ENCODE measurements around the gene RBPJL. TPM values are rescaled to one million over a fixed set of nuclear protein-coding genes. Genes with fewer than 3 reads are reported as not detected.

Gene RBPJL
- total RNA-seq, 1 experiment from 2014 or later, result not detected

DNA sequence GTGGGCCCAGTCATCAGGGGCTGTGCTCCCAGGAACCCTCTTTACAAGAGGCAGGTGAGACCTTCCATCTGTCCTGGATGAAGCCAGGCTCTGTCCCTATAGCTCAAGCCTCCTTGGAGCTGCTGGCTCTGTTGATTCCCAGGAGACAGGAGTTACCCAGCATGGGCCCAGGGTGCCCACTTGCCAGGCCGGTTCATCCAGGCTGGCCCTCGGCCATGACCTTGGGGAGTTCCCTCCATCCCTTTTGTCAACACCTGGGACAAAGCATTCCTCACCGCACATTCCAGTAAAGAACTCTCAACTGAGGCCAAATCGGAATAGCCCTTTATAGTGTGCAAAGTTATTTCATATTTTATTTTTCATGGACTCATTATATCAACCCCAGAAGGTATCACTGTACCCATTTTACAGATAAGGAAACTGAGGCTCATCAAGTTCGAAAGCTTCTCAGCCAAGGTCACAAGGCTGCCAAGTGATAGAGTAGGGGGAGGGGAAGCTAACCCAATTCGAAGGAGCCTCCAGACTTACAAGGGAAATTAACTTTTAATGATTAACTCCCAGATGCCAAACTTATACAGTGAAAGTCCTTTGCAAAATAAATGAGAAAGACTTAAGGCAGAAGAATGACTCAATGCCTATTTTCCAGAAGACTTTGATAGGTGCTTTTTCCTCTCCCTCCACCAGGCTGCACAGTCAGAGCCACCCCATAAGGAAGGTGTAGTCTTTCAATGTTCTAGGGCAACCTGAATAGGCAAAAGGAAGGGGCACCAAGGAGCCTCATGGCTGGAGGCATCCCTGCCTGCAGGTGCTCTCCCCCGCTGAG is 23.1 kb downstream of the RBPJL start:
- Mint-ChIP-seq H3K36me3 (ENCODE audit: insufficient read depth, unreplicated experiment) (peaks cover 86% of the 10 kb centered on the region), H3K4me1 (ENCODE audit: low read depth, unreplicated experiment) (peaks cover 25% of the 10 kb centered on the region), H3K27me3 (ENCODE audit: unreplicated experiment) (no peaks in the 10 kb centered on the region), H3K27ac (ENCODE audit: unreplicated experiment) (peak overlapping the region; percentile 19), H3K9me3 (ENCODE audit: low read depth, unreplicated experiment) (no peaks in the 10 kb centered on the region), H3K4me3 (ENCODE audit: low read depth, unreplicated experiment) (no peak overlapping the region)
- TF ChIP-seq, protein P1, sequence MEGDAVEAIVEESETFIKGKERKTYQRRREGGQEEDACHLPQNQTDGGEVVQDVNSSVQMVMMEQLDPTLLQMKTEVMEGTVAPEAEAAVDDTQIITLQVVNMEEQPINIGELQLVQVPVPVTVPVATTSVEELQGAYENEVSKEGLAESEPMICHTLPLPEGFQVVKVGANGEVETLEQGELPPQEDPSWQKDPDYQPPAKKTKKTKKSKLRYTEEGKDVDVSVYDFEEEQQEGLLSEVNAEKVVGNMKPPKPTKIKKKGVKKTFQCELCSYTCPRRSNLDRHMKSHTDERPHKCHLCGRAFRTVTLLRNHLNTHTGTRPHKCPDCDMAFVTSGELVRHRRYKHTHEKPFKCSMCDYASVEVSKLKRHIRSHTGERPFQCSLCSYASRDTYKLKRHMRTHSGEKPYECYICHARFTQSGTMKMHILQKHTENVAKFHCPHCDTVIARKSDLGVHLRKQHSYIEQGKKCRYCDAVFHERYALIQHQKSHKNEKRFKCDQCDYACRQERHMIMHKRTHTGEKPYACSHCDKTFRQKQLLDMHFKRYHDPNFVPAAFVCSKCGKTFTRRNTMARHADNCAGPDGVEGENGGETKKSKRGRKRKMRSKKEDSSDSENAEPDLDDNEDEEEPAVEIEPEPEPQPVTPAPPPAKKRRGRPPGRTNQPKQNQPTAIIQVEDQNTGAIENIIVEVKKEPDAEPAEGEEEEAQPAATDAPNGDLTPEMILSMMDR (IDR thresholded peaks at IDR 0.05; ENCODE audit: unreplicated experiment), result no peak
- intact Hi-C loops (cut with micrococcal nuclease; ENCODE audit: unreplicated experiment), result no loop called here
- DNase-seq, result peak; percentile 76
- no TSS peak for BruUV-seq (replicated peaks)
- CTCF ChIA-PET, result interaction anchor here (1.0 kb wide), 1 partner anchor 44 kb away, joined by 3 read pairs; no protein-coding TSS in a partner anchor

DNA sequence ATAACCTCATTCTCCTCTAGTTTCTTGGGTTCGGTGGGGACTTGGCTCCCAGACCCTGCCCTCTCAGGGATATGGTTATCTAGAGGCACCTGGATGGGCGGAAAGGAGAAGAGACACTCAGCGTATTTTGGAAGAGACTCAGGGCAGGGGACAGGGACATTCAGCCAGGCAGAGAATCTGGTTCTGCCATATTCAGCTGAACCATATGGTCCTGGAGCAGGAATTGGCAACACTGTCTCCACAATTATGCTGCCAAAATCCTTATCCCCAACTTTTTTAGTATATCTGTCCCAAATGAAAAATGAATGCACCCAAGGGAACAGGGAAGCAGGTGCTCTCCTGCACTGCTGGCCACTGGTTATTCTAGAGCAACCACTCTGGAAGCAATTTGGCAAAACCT is 23.8 kb downstream of the RBPJL start:
- no peak for DNase-seq
- CTCF ChIA-PET, result no interaction called here
- Mint-ChIP-seq H3K36me3 (ENCODE audit: insufficient read depth, unreplicated experiment) (peaks cover 86% of the 10 kb centered on the region), H3K9me3 (ENCODE audit: low read depth, unreplicated experiment) (no peaks in the 10 kb centered on the region), H3K4me3 (ENCODE audit: low read depth, unreplicated experiment) (no peak overlapping the region), H3K4me1 (ENCODE audit: low read depth, unreplicated experiment) (peaks cover 25% of the 10 kb centered on the region), H3K27ac (ENCODE audit: unreplicated experiment) (peak overlapping the region; percentile 14), H3K27me3 (ENCODE audit: unreplicated experiment) (no peaks in the 10 kb centered on the region)
- TF ChIP-seq, protein P1 (IDR thresholded peaks at IDR 0.05; ENCODE audit: unreplicated experiment), result no peak
- intact Hi-C loops (cut with micrococcal nuclease; ENCODE audit: unreplicated experiment), result no loop called here
- BruUV-seq (replicated peaks), result no TSS peak

DNA sequence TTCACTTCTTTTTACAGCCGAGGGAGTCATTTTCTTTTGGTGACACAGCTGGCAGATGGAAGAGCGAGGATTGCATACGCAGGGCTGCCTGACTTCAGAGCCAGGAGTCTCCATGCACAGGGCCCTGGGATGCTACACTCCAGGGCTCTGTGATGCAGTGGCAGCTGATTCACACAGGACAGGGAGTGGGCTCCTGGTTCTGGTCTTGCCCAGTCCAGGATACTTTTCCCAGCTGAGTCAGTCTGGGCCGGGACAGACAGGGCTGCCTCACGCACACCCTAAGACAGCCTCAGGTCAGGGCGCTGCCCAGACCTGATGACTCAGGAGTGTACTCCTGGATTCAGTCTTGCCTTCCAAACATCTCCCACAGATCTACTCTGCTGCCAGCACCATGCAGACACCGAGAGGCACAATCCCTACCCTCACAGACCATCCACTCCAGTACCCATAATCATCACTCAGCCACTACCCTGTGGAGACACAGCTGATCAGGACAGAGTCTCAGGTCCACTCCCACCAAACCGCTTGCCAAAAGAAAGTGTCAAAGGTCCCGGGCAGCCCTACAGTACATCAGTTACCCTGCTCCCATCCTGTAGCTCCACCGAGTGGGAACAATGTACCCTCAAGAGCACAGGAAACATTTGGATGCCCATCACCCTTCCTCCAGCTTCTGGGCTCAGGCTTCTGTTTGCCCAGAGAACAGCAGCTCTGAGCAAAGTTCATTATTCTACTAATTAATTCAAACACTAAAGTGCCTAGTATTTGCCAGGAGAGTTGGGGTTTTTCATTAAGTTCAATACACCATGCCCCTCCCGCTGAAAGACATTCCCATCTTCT is 30.1 kb downstream of the RBPJL start:
- intact Hi-C loops (cut with micrococcal nuclease; ENCODE audit: unreplicated experiment), result no loop called here
- peaks cover 89% of the 10 kb centered on the region for H3K36me3 Mint-ChIP-seq (ENCODE audit: insufficient read depth, unreplicated experiment)
- no peaks in the 10 kb centered on the region for H3K9me3 Mint-ChIP-seq (ENCODE audit: low read depth, unreplicated experiment)
- CTCF ChIA-PET, result interaction anchor here (0.5 to 1.9 kb wide), 10 partner anchors 9 to 820 kb away, joined by 3 to 9 read pairs (median 5); partner anchors contain the start of genes PIGT and SYS1
- H3K27me3 Mint-ChIP-seq (ENCODE audit: unreplicated experiment), result no peaks in the 10 kb centered on the region
- peak overlapping the region; percentile 45 for H3K4me3 Mint-ChIP-seq (ENCODE audit: low read depth, unreplicated experiment)
- no TSS peak for BruUV-seq (replicated peaks)
- TF ChIP-seq, protein P1 (IDR thresholded peaks at IDR 0.05; ENCODE audit: unreplicated experiment), result no peak
- H3K4me1 Mint-ChIP-seq (ENCODE audit: low read depth, unreplicated experiment), result peaks cover 63% of the 10 kb centered on the region
- peak overlapping the region; percentile 99 for H3K27ac Mint-ChIP-seq (ENCODE audit: unreplicated experiment)
- no peak for DNase-seq

DNA sequence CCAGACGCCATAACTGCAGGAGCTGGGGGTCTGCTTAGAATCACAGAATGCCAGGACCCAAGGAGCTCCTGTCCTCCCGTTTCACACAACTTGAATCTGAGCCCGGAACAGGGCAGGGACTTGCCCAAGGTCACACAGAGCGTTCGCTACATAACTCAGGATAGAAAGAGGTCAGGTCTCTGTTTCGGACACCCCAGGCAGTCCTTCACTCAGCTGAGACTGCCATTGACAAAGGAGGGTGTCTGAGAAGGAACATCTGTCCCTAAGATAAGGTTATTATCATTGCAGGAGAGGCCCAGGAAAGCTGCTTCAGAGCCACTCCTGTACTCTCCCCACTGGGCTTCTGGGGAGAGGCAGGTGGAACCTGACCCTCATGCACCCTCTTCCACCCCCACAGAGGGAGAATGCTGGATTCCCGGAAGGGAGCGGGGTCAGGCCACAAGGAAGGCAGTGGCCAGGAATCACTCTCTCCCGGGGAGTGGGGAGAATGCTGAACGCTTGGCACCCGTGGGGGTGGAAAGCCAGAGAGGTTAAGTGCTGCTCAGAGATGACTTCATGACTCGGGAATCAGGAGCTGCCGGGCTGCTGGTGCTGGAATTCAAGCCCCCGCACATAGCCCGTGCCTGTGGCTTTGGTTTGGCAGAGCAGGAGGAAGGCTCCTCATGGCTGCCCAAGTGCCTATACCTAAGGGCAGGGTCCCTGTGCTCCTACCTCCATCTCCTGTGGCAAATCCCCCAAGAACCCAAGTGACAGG is 30.9 kb downstream of the RBPJL start:
- CTCF ChIA-PET, result interaction anchor here (0.5 to 1.9 kb wide), 11 partner anchors 8 to 434 kb away, joined by 3 to 9 read pairs (median 4); partner anchors contain the start of genes PIGT and SYS1
- TF ChIP-seq, protein P1 (IDR thresholded peaks at IDR 0.05; ENCODE audit: unreplicated experiment), result no peak
- H3K27me3 Mint-ChIP-seq (ENCODE audit: unreplicated experiment), result no peaks in the 10 kb centered on the region
- H3K9me3 Mint-ChIP-seq (ENCODE audit: low read depth, unreplicated experiment), result no peaks in the 10 kb centered on the region
- DNase-seq, result peak; percentile 71
- peak overlapping the region; percentile 99 for H3K27ac Mint-ChIP-seq (ENCODE audit: unreplicated experiment)
- H3K36me3 Mint-ChIP-seq (ENCODE audit: insufficient read depth, unreplicated experiment), result peaks cover 90% of the 10 kb centered on the region
- H3K4me3 Mint-ChIP-seq (ENCODE audit: low read depth, unreplicated experiment), result peak overlapping the region; percentile 45
- intact Hi-C loops (cut with micrococcal nuclease; ENCODE audit: unreplicated experiment), result no loop called here
- BruUV-seq (replicated peaks), result no TSS peak
- H3K4me1 Mint-ChIP-seq (ENCODE audit: low read depth, unreplicated experiment), result peaks cover 71% of the 10 kb centered on the region
